Retinal pigment epithelial cell (primary cell): ENCODE measurements around the gene RAB40C.

Experiments used
- DNase-seq: peaks from one replicate; pipeline ENCODE4 v3.0.0-alpha.2; 2010; ENCODE audit warnings: low read depth
- H3K4me3 ChIP-seq: 2 replicates; pipeline ENCODE4 v1.5.1; 2011; ENCODE audit warnings: mild to moderate bottlenecking, low read length, control low read depth, moderate library complexity
- TF ChIP-seq, protein P1 (sequence below): conservative IDR thresholded peaks from 2 replicates; pipeline ENCODE4 v1.5.1; 2011; ENCODE audit warnings: low read depth, low read length, control low read depth, inconsistent platforms

RAB40C gene

DNA sequence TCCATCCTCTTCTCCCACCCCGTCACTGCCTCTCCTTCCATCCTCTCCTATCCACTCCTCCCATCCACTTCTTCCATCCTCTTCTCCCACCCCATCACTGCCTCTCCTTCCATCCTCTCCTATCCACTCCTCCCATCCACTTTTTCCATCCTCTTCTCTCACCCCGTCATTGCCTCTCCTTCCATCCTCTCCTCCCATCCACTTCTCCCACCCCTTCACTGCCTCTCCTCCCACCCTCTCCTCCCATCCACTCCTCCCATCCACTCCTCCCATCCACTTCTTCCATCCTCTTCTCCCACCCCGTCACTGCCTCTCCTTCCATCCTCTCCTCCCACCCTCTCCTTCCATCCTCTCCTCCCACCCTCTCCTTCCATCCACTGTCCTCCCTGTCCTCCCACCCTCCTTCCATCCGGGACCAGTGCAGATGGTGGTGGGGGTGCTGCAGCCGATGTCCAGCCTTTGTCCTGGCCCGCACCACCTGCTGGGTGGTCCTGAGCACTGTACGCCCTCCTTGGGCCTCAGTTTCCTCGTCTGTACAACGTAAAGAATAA is 42.0 kb downstream of the RAB40C start:
- TF ChIP-seq, protein P1, sequence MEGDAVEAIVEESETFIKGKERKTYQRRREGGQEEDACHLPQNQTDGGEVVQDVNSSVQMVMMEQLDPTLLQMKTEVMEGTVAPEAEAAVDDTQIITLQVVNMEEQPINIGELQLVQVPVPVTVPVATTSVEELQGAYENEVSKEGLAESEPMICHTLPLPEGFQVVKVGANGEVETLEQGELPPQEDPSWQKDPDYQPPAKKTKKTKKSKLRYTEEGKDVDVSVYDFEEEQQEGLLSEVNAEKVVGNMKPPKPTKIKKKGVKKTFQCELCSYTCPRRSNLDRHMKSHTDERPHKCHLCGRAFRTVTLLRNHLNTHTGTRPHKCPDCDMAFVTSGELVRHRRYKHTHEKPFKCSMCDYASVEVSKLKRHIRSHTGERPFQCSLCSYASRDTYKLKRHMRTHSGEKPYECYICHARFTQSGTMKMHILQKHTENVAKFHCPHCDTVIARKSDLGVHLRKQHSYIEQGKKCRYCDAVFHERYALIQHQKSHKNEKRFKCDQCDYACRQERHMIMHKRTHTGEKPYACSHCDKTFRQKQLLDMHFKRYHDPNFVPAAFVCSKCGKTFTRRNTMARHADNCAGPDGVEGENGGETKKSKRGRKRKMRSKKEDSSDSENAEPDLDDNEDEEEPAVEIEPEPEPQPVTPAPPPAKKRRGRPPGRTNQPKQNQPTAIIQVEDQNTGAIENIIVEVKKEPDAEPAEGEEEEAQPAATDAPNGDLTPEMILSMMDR: no peak
- H3K4me3 ChIP-seq: no peak overlapping the region
- no peak for DNase-seq

GRCh38 chr16:632486-633335 is 42.8 kb downstream of the RAB40C start:
- DNase-seq: no peak
- TF ChIP-seq, protein P1: no peak
- H3K4me3 ChIP-seq: no peak overlapping the region

GRCh38 chr16:633336-634050 is 43.6 kb downstream of the RAB40C start:
- H3K4me3 ChIP-seq: no peak overlapping the region
- DNase-seq: no peak
- TF ChIP-seq, protein P1: no peak

DNA sequence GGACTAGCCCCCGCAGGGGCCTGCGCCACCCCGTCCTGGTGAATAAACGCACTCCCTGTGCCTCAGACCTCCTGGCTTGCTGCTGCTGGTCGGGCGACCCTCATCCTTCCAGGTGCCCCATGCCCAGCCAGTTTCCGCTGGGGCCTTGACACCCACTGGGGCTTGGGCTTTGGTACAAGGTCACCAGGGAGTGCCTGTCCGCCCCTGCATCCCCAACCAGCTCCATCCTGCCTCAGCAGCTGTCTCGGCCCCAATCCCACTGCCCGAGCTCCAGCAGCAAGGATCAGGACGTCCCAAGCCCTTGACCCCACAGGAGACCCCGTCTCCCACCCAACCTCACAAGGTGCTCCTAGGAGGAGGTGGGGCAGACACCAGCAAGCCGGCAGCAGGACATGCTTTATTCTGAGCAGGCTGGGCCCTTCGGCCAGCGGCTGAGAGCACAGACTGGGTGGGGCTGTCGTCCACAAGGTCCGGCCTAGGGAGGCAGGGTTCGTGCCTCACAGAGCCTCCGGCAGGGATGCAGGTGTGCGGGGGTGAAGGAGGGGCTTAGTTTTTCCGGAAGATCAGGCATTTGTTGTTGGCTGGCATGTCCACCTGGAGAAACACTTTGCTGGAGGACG is 44.3 kb downstream of the RAB40C start:
- H3K4me3 ChIP-seq: no peak overlapping the region
- no peak for DNase-seq
- TF ChIP-seq, protein P1: no peak

- H3K4me3 ChIP-seq: peak overlapping the region; percentile 77
- TF ChIP-seq, protein P1: no peak
- DNase-seq: no peak
Observed at GRCh38 chr16:634996-635395, 45.1 kb downstream of the RAB40C start.

DNA sequence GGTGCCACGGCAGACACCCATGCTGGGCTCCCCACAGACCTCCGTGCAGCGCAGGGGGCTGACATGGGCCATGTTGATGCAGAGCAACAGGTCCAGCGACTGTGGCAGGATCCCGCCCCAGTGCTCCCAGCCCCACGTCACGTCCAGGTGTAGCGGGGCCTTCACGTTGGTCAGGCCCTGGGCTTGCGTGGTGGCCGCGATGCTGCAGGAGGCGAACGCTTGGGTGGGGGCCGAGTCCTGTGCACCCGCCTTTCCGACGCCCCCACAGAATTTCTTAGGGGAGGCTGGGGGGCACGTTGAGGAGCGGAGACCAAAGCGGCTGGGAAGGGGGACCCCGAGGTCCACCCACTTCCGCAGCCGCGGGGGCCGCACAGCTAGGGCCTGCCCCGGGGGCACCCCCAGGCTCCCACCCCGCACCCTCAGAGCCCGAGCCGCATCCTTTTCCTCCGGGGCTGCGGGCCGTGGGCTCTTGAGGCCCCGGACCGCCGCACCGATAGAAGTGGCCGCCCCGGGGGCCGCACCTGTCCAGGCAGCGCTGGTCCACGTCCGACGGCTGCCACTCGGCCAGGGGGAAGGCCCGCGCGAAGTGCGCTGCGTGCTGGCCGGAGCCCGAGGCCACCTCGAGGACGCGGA is 45.8 kb downstream of the RAB40C start:
- peak overlapping the region; percentile 77 for H3K4me3 ChIP-seq
- no peak for DNase-seq
- TF ChIP-seq, protein P1: no peak
